GM06990 (cell line): ENCODE data around the gene PEX11G.

Experiments
- DNase-seq: peaks from one replicate; pipeline ENCODE4 v3.0.0-alpha.2; 2011; ENCODE audit not compliant: insufficient read length; ENCODE audit errors: extremely low read depth
- H3K27me3 ChIP-seq: replicated peaks from 2 replicates; pipeline ENCODE4 v1.6.0; 2011; ENCODE audit warnings: low read length; ENCODE audit not compliant: control insufficient read depth, insufficient read depth
- H3K36me3 ChIP-seq: 2 replicates; pipeline ENCODE4 v1.5.1; 2011; ENCODE audit warnings: low read length; ENCODE audit not compliant: control insufficient read depth, insufficient read depth
- H3K4me3 ChIP-seq: replicated peaks from 2 replicates; pipeline ENCODE4 v1.5.1; 2011; ENCODE audit warnings: low read depth, mild to moderate bottlenecking, control low read depth, low read length
- TF ChIP-seq, protein P1 (sequence below): IDR thresholded peaks from 2 replicates; pipeline ENCODE4 v1.5.1; 2011; ENCODE audit warnings: low read length, control low read depth, mild to moderate bottlenecking, inconsistent platforms; ENCODE audit not compliant: insufficient read depth, poor library complexity, severe bottlenecking

PEX11G gene

DNA sequence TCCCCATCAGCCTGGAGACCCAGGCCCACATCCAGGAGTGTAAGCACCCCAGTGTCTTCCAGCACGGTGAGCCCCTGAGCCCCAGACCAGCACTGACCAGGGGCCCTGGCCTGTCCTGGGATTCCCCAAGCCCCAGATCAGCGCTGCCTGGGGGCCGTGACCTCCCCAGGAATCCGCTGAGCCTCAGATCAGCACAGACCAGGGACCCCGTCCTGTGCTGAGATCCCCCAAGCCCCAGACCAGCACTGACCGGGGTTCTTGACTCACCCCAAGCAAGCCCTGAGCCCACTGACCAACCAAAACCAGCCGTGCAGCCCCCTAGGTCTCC lies 39.3 kb upstream of the PEX11G start:
- no peak for DNase-seq
- Histone ChIP-seq H3K27me3 (no peaks in the 10 kb centered on the region), H3K4me3 (no peak overlapping the region), H3K36me3 (no peaks in the 10 kb centered on the region; the same call in 1 of the 2 replicates)
- TF ChIP-seq, protein P1, sequence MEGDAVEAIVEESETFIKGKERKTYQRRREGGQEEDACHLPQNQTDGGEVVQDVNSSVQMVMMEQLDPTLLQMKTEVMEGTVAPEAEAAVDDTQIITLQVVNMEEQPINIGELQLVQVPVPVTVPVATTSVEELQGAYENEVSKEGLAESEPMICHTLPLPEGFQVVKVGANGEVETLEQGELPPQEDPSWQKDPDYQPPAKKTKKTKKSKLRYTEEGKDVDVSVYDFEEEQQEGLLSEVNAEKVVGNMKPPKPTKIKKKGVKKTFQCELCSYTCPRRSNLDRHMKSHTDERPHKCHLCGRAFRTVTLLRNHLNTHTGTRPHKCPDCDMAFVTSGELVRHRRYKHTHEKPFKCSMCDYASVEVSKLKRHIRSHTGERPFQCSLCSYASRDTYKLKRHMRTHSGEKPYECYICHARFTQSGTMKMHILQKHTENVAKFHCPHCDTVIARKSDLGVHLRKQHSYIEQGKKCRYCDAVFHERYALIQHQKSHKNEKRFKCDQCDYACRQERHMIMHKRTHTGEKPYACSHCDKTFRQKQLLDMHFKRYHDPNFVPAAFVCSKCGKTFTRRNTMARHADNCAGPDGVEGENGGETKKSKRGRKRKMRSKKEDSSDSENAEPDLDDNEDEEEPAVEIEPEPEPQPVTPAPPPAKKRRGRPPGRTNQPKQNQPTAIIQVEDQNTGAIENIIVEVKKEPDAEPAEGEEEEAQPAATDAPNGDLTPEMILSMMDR: no peak

DNA sequence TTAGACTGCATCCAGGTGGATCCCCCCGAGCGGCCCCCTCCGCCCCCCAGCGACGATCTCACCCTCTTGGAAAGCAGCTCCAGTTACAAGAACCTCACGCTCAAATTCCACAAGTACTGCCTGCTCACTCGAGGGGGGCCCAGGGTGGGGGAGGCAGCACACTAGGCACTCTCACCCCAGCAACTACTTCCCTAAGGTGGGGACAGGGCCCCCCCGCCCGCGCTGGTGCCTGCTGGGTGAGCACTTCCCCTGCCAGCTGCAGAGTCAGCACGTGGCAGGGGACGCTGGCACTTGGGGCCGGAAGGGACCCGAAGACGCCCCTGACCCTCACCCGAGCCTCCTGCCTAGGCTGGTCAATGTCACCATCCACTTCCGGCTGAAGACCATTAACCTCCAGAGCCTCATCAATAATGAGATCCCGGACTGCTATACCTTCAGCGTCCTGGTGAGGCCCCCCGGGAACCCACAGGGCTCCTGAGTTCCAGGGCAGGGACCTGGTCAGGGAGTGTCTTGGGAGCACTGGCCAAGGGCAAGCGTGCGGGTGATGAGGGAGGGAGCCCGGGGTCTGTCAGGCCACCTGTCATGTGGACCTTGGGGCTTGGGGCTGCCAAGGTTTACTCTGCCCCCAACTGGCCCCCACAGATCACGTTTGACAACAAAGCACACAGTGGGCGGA lies 38.8 kb upstream of the PEX11G start:
- Histone ChIP-seq H3K4me3 (no peak overlapping the region), H3K36me3 (no peaks in the 10 kb centered on the region; the same call in 1 of the 2 replicates), H3K27me3 (no peaks in the 10 kb centered on the region)
- TF ChIP-seq, protein P1: no peak
- no peak for DNase-seq

DNA sequence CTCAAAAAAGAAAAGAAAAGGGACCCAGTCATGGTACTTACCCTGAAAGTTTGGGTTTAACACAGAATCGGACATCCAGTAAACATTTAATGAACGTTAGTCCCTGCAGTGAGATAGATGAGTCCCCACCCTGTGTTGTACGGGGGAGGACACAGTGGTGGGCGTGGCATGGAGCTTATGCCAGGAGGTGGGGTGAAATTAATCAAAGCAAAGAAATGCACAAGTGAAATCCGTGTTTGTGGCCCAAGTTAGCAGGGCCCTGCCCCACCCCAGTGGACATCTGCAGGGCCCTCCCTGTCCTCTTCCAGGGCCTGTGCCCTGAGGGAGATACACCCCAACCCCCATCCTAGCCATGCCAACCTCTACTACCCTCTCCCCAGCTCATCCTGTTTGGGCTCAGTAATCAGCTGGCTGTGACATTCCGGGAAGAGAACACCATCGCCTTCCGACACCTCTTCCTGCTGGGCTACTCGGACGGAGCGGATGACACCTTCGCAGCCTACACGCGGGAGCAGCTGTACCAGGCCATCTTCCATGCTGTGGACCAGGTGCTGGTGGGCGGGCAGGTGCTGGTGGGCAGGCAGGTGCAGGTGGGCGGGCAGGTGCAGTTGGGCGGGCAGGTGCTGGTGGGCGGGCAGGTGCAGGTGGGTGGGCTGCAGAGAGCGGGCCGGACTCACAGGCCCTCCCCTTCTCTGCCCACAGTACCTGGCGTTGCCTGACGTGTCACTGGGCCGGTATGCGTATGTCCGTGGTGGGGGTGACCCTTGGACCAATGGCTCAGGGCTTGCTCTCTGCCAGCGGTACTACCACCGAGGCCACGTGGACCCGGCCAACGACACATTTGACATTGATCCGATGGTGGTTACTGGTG lies 37.5 kb upstream of the PEX11G start:
- Histone ChIP-seq H3K36me3 (no peaks in the 10 kb centered on the region; the same call in 1 of the 2 replicates), H3K27me3 (no peaks in the 10 kb centered on the region), H3K4me3 (no peak overlapping the region)
- no peak for DNase-seq
- TF ChIP-seq, protein P1: no peak

DNA sequence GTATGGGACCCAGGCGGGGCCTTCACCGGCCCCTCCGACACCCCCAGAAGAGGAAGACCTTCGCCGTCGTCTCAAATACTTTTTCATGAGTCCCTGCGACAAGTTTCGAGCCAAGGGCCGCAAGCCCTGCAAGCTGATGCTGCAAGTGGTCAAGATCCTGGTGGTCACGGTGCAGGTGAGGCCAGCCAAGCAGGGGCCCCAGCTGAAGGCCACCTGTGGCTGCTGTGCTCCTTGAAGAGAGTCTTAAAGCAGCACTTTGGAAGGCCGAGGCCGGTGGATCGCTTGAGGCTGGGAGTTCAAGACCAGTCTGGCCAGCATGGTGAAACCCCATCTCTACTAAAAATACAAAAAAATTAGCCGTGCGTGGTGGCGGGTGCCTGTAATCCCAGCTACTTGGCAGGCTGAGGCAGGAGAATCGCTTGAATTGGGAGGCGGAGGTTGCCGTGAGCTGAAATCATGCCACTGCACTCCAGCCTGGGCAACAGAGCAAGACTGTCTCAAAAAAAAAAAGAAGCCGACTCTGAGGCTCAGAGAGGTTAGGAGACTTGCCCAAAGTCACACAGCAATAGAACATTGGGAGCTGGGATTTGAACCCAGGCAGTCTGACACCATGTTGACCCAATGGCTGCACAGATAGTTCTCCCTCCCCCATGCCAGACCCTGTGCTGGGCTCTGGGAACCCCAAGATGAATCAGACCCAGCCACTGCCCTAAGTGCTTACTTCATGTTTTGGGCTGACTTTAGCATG lies 36.3 kb upstream of the PEX11G start:
- DNase-seq: no peak
- no peak overlapping the region for H3K4me3 ChIP-seq
- H3K36me3 ChIP-seq: no peaks in the 10 kb centered on the region; the same call in 1 of the 2 replicates
- H3K27me3 ChIP-seq: no peaks in the 10 kb centered on the region
- TF ChIP-seq, protein P1: no peak

DNA sequence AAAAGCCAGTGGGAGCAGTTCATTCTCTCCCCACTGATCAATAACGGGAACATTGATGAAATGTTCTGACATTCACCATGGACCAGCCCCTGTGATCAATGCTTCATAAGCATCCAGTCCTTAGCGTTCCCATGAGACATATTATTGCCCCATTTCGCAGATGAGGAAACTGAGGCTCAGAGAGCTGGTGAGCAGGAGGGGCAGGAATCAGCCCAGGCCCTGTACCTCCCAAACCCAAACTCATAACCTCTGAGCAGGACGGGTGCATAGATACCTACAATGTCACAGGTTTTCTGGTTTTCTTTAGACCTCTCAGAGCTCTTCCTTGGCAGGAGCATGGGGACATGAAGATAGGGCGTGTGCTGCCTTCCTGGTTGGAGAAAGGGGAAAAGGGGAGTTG lies 35.7 kb upstream of the PEX11G start:
- DNase-seq: no peak
- TF ChIP-seq, protein P1: no peak

More for the DNA sequence above, 35.7 kb upstream of the PEX11G start:
- H3K27me3 ChIP-seq: no peaks in the 10 kb centered on the region
- no peak overlapping the region for H3K4me3 ChIP-seq
- no peaks in the 10 kb centered on the region; the same call in 1 of the 2 replicates for H3K36me3 ChIP-seq
